ENCODE data around the gene PCBD1. TPM values are rescaled to one million over a fixed set of nuclear protein-coding genes. Genes with fewer than 3 reads are reported as not detected.

The PCBD1 gene
- total RNA-seq, 1 donor from 2014 or later = 29.1 TPM

DNA sequence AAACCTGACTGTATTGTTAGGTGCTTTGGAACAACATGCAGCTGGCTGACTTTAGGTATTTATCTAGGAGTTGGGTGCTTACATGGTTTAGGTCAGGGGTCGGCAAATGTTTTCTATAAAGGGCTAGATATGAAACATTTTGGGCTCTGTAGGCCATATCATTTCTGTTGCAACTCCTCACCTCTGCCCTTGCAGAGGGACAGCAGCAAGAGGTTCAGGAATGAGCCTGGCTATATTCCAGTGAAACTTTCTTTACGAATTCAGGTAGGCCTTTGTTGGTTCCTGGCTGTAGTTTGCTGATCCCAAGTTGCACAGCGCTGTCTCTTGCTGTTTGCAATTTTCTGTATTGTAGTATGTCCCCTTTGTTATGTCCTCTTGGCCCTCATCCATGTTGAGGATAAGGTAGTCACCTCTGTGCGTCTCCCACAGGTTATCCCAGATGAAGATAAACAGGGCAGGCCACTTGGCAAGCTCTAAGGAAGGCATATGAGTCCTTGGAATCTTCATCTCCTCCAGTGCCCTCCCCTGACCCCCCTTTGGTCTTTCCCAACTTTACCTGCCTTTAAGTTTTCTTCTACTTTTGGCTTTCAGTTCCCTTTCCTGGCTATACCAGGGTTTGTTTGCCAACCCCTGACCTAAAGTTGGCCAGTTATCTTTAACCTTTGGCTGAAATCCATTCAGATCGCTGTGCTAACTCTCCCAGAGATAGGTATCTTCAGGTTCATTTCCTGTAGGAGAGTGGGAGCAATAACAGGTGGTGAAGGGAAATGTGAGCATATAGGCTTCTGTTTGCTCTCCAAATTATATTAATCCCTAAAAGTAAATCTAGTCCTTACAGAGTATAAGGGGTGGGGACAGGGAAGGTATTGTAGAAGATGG, 36.5 kb downstream of the PCBD1 start:
- no peaks in the 10 kb centered on the region for H3K36me3 Mint-ChIP-seq (ENCODE audit: unreplicated experiment)
- H3K4me1 Mint-ChIP-seq (ENCODE audit: low read depth, unreplicated experiment) = peaks cover 4% of the 10 kb centered on the region
- no peak overlapping the region for H3K27ac Mint-ChIP-seq (ENCODE audit: unreplicated experiment)
- TF ChIP-seq CTCF (IDR thresholded peaks at IDR 0.05; ENCODE audit: partially characterized antibody, unreplicated experiment) = no peak
- DNase-seq = no peak
- H3K4me3 Mint-ChIP-seq (ENCODE audit: unreplicated experiment) = no peak overlapping the region
- H3K9me3 Mint-ChIP-seq (ENCODE audit: unreplicated experiment) = no peaks in the 10 kb centered on the region
- no peaks in the 10 kb centered on the region for H3K27me3 Mint-ChIP-seq (ENCODE audit: unreplicated experiment)

GRCh38 chr10:70850097-70850496, 38.3 kb downstream of the PCBD1 start:
- H3K27ac Mint-ChIP-seq (ENCODE audit: unreplicated experiment) = no peak overlapping the region
- TF ChIP-seq CTCF (IDR thresholded peaks at IDR 0.05; ENCODE audit: partially characterized antibody, unreplicated experiment) = no peak
- no peak overlapping the region for H3K4me3 Mint-ChIP-seq (ENCODE audit: unreplicated experiment)
- peaks cover 4% of the 10 kb centered on the region for H3K4me1 Mint-ChIP-seq (ENCODE audit: low read depth, unreplicated experiment)
- no peaks in the 10 kb centered on the region for H3K36me3 Mint-ChIP-seq (ENCODE audit: unreplicated experiment)
- DNase-seq = no peak
- H3K9me3 Mint-ChIP-seq (ENCODE audit: unreplicated experiment) = peaks cover 3% of the 10 kb centered on the region
- peaks cover 1% of the 10 kb centered on the region for H3K27me3 Mint-ChIP-seq (ENCODE audit: unreplicated experiment)

GRCh38 chr10:70849582-70850016, 38.8 kb downstream of the PCBD1 start:
- Mint-ChIP-seq H3K27me3 (ENCODE audit: unreplicated experiment) (peaks cover 1% of the 10 kb centered on the region), H3K27ac (ENCODE audit: unreplicated experiment) (no peak overlapping the region), H3K4me1 (ENCODE audit: low read depth, unreplicated experiment) (peaks cover 4% of the 10 kb centered on the region), H3K9me3 (ENCODE audit: unreplicated experiment) (peaks cover 3% of the 10 kb centered on the region), H3K4me3 (ENCODE audit: unreplicated experiment) (no peak overlapping the region), H3K36me3 (ENCODE audit: unreplicated experiment) (no peaks in the 10 kb centered on the region)
- no peak for TF ChIP-seq CTCF (IDR thresholded peaks at IDR 0.05; ENCODE audit: partially characterized antibody, unreplicated experiment)
- DNase-seq = no peak

DNA sequence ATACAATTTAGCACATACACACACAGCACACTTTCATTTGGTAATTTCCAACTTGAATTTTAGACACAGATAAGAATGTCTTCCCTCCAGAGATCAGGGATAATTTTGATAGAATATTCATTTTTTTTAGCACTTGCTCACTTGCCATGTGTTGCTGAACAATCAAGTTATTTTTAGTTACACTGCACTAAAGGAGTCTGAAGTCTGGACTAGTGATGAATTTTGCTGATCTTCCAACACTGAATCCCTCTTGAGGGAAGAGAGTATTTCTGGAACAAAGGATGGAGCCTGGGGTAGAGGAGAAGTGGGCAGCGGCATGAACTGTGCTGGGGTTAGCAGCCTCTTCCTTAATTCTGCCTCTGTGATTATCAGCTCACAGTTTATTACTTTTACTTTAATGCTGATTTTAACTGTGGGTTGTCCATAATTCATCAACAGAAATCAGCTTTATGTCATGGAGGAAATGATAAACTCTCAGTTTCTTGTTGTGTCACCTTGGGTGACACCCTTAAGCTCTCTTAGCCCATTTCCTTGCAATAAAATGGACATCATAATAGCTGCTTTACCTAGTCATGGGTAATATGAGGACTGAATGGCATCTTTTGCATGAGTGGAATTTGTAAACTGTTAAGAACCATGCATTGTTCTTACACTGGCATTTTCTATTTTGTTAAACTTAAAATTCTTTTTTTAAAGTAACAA, 40.6 kb downstream of the PCBD1 start:
- H3K4me1 Mint-ChIP-seq (ENCODE audit: low read depth, unreplicated experiment) = peaks cover 11% of the 10 kb centered on the region
- peaks cover 5% of the 10 kb centered on the region for H3K9me3 Mint-ChIP-seq (ENCODE audit: unreplicated experiment)
- H3K27me3 Mint-ChIP-seq (ENCODE audit: unreplicated experiment) = peaks cover 1% of the 10 kb centered on the region
- no peak for DNase-seq
- H3K27ac Mint-ChIP-seq (ENCODE audit: unreplicated experiment) = peak overlapping the region; percentile 15
- no peak overlapping the region for H3K4me3 Mint-ChIP-seq (ENCODE audit: unreplicated experiment)
- no peaks in the 10 kb centered on the region for H3K36me3 Mint-ChIP-seq (ENCODE audit: unreplicated experiment)
- no peak for TF ChIP-seq CTCF (IDR thresholded peaks at IDR 0.05; ENCODE audit: partially characterized antibody, unreplicated experiment)

GRCh38 chr10:70846795-70847194, 41.6 kb downstream of the PCBD1 start:
- peaks cover 2% of the 10 kb centered on the region for H3K36me3 Mint-ChIP-seq (ENCODE audit: unreplicated experiment)
- H3K4me1 Mint-ChIP-seq (ENCODE audit: low read depth, unreplicated experiment) = peaks cover 11% of the 10 kb centered on the region
- peaks cover 1% of the 10 kb centered on the region for H3K27me3 Mint-ChIP-seq (ENCODE audit: unreplicated experiment)
- H3K27ac Mint-ChIP-seq (ENCODE audit: unreplicated experiment) = no peak overlapping the region
- H3K4me3 Mint-ChIP-seq (ENCODE audit: unreplicated experiment) = no peak overlapping the region
- H3K9me3 Mint-ChIP-seq (ENCODE audit: unreplicated experiment) = peaks cover 5% of the 10 kb centered on the region
- no peak for DNase-seq
- TF ChIP-seq CTCF (IDR thresholded peaks at IDR 0.05; ENCODE audit: partially characterized antibody, unreplicated experiment) = no peak

Measured in glutamatergic neuron (in vitro differentiated cells).